Smooth muscle cell of the brain vasculature (primary cell): ENCODE measurements around the gene GON7.
"Not testable (repeated sequence)": the region's sequence is repeated elsewhere in the genome, so short reads cannot be mapped to it uniquely, and the experiment has no call there.

Experiments used
- DNase-seq: peaks from one replicate; pipeline ENCODE4 v3.0.0-alpha.2; 2012; ENCODE audit warnings: low read depth, low spot score

GON7 gene

GRCh38 chr14:93159625-93160352, 47.1 kb downstream of the GON7 start:
- not testable (repeated sequence) for DNase-seq

- DNase-seq, result not testable (repeated sequence)
Observed at GRCh38 chr14:93158349-93158748, 48.5 kb downstream of the GON7 start.

DNA sequence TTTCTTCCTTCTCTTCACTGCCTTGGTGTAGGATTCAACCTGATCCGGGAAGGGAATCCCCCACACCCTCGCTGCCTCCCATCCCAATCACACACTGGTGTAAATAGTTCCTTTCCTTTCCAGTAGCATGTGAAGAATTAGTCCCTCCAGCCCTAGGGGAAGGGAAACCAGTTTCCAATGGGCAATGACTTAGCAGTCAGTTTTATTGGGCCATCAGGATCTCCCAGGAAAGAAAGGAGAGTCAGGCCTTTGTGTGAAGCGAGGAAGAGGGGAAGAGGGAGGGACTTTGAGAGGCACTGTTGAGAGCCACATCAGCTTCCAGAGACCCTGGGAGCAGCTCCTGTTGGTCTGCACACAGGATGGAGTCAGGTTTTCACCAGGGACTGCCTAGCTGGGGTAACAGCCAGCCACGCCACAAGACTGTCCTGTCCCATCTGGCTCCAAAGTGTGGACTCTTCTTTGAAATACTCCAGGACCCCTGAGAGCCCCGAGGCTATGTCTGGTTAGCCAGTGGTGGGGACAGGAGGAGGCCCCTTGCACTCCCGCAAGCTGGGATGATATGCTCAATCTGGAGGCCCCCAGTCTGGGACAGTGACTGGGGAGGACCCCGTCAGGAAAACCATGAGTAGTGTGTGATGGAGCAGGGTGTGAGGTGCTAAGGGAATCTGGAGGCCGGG, 50.0 kb downstream of the GON7 start:
- no peak for DNase-seq

DNA sequence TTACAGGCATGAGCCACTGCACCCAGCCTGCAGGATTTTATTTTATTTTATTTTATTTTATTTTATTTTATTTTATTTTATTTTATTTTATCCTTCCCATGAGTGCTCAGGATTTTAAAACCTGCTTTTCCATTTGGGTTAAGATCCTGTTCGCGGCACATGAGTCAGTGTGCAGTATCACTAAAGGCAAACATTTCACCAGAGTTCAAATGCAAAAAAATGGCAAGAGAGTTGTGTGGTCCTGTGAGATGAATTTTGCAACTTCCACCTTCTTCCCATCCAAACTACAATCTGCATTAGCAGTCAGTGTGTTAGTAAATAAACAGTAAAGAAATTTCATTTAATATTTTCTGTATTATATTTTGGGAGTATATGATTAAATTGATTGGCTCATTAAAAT, 51.2 kb downstream of the GON7 start:
- DNase-seq, result no peak

DNA sequence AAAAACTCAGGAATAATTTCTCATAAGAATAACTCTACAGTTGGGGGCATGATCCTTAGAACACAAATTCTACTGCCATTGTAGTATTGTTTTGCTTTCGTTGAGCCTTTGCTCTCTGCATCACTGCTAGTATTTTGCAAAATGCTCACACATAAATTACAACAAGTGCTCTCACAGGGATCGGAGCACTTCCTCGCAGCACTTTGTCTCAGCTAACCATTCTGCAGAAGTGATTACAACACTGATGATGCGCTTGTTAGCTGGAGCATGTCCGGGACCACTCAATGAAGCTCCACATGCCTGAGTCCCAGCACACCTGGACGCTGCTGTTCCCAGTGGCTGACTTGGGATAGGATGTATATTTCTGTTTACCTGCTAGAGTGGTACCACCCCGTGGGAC, 53.7 kb downstream of the GON7 start:
- no peak for DNase-seq
